COR-L47 (cell line): ENCODE results near the gene OR2A5.
A peak's percentile ranks its signal among the peaks of the same experiment; 100 is the strongest.
"Not testable (repeated sequence)": the region's sequence is repeated elsewhere in the genome, so short reads cannot be mapped to it uniquely, and the experiment has no call there.

Source experiments
- DNase-seq: peaks from one replicate; lab custom pipeline; 2025; lab: John Stamatoyannopoulos, UW

The OR2A5 gene, protein sequence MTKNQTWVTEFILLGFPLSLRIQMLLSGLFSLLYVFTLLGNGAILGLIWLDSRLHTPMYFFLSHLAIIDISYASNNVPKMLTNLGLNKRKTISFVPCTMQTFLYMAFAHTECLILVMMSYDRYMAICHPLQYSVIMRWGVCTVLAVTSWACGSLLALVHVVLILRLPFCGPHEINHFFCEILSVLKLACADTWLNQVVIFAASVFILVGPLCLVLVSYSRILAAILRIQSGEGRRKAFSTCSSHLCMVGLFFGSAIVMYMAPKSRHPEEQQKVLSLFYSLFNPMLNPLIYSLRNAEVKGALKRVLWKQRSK

GRCh38 chr7:144048648-144049047 lies at the start of gene OR2A5:
OR2A5 (plus strand) TSS chr7:144048948; CDS start chr7:144050402, 1,454 bp downstream.
- no peak for DNase-seq

GRCh38 chr7:144000020-144000419 lies 48.7 kb upstream of the OR2A5 start, which contains the start of gene OR6B1:
OR6B1 (plus strand) TSS chr7:144000320; CDS start chr7:144003997, 3,677 bp downstream.
- DNase-seq: no peak

- no peak for DNase-seq
Observed at GRCh38 chr7:144001543-144001942, 47.2 kb upstream of the OR2A5 start.

DNA sequence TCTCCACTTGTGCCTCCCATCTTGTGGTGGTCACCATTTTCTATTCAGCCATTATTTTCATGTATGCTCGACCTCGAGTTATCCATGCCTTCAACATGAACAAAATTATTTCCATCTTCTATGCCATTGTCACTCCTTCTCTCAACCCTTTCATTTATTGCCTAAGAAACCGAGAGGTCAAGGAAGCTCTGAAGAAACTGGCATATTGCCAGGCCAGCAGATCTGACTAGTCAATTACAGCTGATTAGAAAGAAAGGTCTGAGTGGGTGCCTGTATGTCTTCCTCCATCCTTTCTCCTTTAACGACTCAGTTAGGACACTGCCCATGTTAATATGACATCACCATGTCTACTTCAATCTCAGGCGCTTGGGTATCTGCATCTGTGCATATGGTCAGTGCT lies 44.0 kb upstream of the OR2A5 start:
- no peak for DNase-seq

DNA sequence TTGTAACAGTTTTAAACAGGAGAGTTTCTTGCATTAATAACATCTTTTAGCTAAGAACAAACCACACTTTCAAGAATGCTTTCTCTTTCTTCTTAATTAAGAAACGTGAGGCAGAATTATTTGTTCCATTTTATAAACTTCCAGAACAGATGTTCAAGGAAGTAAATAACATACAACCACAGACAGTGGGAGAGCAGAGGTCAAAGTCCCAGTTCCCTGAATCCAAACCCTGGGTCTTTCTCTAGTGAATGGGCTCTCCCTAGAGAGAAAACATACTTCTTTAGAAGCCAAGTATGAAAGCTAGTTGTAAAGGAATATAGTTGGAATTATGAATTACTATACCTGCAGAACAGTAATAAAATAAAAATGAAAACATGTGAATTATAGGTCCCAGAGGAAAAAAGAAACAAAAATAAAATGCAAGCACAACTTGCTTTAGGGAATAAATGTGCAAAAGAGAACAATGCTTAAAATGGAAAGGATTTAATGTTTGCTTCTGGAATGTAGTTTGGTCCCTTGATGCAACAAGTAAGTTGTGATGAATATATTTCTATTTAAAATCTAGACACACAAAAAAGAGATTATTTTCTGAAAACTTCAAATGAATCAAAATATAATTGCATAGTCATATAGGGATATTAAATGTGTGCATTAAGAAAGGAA lies 42.6 kb upstream of the OR2A5 start:
- no peak for DNase-seq

DNA sequence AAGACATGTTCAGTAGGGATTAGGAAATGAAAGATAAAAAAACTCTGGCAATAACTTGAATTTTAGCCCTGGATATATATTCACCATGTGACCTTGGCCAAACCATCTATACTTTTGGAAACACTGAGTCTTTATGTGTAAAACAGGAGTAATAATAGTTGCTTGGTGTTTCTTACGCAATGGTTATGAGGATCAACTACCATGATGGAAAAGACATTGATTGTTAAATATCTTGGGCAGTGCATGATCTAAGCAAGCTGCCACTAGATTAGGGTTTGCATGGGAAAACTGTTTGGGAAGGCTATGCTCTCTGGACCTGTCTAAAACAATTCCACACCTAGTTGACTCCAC lies 42.1 kb upstream of the OR2A5 start:
- DNase-seq: no peak

- no peak for DNase-seq
Observed at GRCh38 chr7:144009361-144009760, 39.4 kb upstream of the OR2A5 start.

- not testable (repeated sequence) for DNase-seq
Observed at GRCh38 chr7:144010061-144010460, 38.7 kb upstream of the OR2A5 start.

GRCh38 chr7:144010821-144011220 lies 37.9 kb upstream of the OR2A5 start:
- not testable (repeated sequence) for DNase-seq

GRCh38 chr7:144011458-144012230 lies 37.1 kb upstream of the OR2A5 start:
- DNase-seq: no peak

GRCh38 chr7:144018065-144018464 lies 30.7 kb upstream of the OR2A5 start:
- no peak for DNase-seq

- DNase-seq: no peak
Observed at GRCh38 chr7:144019457-144019856, 29.3 kb upstream of the OR2A5 start.

GRCh38 chr7:144020340-144020739 lies 28.4 kb upstream of the OR2A5 start:
- DNase-seq: no peak

DNA sequence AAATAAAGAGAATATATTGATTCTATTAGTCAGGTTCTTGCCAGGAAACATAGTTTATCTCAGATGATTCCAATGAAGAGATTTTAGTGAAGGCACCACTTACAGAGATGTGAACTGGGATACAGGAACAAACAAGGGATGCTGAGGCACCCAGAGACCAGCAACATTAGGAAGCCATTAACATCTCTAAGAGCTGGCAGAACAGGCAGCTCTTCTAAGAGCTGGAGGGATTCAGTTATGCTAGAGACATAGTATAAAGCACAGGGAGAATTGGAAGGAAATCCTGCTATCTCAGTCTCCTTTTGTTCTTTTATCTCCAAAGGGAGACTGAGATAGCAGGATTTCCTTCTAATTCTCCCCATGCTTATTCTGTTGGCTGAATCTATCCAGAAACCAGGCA lies 26.6 kb upstream of the OR2A5 start:
- no peak for DNase-seq

- no peak for DNase-seq
Observed at GRCh38 chr7:144023171-144023827, 25.4 kb upstream of the OR2A5 start.

DNA sequence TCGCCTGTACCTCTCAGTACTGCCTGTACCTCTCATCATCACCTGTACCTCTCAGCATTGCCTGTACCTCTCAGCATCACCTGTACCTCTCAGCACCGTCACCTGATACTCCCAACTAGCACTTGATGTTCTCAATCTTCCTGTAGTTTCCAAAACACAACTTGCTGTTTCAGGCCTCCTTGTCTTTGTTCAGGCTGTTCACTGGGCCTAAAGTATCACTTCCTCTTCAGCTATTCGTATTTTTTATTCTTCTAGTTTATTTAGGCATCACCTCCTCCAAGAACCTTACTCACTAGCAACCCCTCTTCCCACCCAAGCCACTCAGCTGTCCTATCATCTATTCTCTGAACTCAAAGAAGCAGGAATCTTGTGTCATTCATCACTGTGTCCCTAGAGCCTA lies 24.5 kb upstream of the OR2A5 start:
- DNase-seq: no peak

- DNase-seq: no peak
Observed at GRCh38 chr7:144026203-144026883, 22.4 kb upstream of the OR2A5 start.

GRCh38 chr7:144027070-144027469 lies 21.7 kb upstream of the OR2A5 start:
- peak; percentile 2 for DNase-seq

DNA sequence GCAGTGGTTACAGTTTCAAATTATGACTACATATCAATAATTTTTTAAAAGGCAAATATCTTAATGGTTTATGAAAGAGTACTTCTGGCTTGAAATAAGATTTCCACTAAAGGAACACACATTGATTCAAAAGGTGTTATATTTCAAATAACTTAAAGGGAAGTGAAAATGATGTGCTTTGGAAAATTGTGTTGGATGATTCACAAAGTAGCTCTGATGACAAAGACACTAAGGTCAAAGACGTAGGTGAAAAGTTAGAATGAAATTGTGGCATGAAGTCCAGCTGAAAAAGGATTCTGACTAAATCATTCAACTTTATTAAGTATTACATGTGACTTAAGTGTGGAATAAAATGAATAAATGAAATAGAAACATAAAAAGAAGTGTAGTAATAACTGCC lies 20.8 kb upstream of the OR2A5 start:
- DNase-seq: no peak

- DNase-seq: no peak
Observed at GRCh38 chr7:144028547-144028946, 20.2 kb upstream of the OR2A5 start.

- no peak for DNase-seq
Observed at GRCh38 chr7:144032516-144032915, 16.2 kb upstream of the OR2A5 start.
